Esophagus squamous epithelium (tissue), 5 donors: ENCODE data around the gene DGKB. TPM values are rescaled to one million over a fixed set of nuclear protein-coding genes. Genes with fewer than 3 reads are reported as not detected.

Experiments
- DNase-seq: peaks from one replicate; lab custom pipeline; 2025; lab: John Stamatoyannopoulos, UW
- H3K27ac ChIP-seq, 4 donors: fragments of 200-600 bp; sonication (generic); one replicate each; pipeline ENCODE4 v1.5.1; 2016 to 2019; ENCODE audit warnings: mild to moderate bottlenecking in 1 of 4
- H3K27me3 ChIP-seq, 4 donors: fragments of 200-600 bp; sonication (generic); 1 replicate in 3 of 4; 2 replicates in 1 of 4; pipeline versions ENCODE4 v1.5.1 to v1.6.0; 2017 to 2021; ENCODE audit warnings: antibody characterized with exemption in 1 of 4
- H3K36me3 ChIP-seq, 3 donors: fragments of 200-600 bp; sonication (generic); one replicate each; pipeline ENCODE4 v1.5.1; 2016 to 2019
- H3K4me1 ChIP-seq, 3 donors: fragments of 200-600 bp; sonication (generic); one replicate each; pipeline ENCODE4 v1.5.1; 2017 to 2019
- H3K4me3 ChIP-seq, 4 donors: fragments of 200-600 bp; sonication (generic); 1 replicate in 3 of 4; 2 replicates in 1 of 4; pipeline ENCODE4 v1.5.1; 2016 to 2019; ENCODE audit warnings: mild to moderate bottlenecking in 2 of 4, moderate library complexity in 1 of 4
- H3K9me3 ChIP-seq, 3 donors: fragments of 200-600 bp; sonication (generic); one replicate each; pipeline ENCODE4 v1.5.1; 2016 to 2019
- POLR2A ChIP-seq, 4 donors: fragments of 450-650 bp; IDR thresholded peaks; one replicate each; pipeline ENCODE4 v1.6.1; 2017; ENCODE audit warnings: antibody characterized with exemption in 4 of 4, mild to moderate bottlenecking in 4 of 4, moderate library complexity in 3 of 4
- WGBS, 2 donors: methylation state at CpG; one replicate each; pipeline ENCODE4 v1.1.5; 2018; 5-methylcytosine and 5-hydroxymethylcytosine counted together
- intact Hi-C: fragments of 100-400 bp; cut with DNase I; formaldehyde crosslinking; loops from one replicate; pipeline ENCODE4 v1.15.0; 2022
- total RNA-seq, 4 donors: library from RNA; depleted of rRNA; stranded (reverse); fragments of >200 nt; gene quantifications; one replicate each; pipeline ENCODE4 v1.1.0, GENCODE V29; 2016
- TF ChIP-seq, protein P1 (sequence below), 6 experiments: fragments of 450-650 bp in 4 of 6; fragments of 200-600 bp in 2 of 6; sonication (generic) in 2 of 6; IDR thresholded peaks; one replicate each; pipeline ENCODE4 v1.5.1; 2016 to 2019; ENCODE audit warnings: antibody characterized with exemption in 6 of 6, mild to moderate bottlenecking in 4 of 6, moderate library complexity in 4 of 6
- donor health status: DM: yes; HTN: yes; CAD: no.

DGKB gene
- total RNA-seq, 4 donors from 2014 or later: 0.09 to 1.1 (median 0.23) TPM; not detected in 1

DNA sequence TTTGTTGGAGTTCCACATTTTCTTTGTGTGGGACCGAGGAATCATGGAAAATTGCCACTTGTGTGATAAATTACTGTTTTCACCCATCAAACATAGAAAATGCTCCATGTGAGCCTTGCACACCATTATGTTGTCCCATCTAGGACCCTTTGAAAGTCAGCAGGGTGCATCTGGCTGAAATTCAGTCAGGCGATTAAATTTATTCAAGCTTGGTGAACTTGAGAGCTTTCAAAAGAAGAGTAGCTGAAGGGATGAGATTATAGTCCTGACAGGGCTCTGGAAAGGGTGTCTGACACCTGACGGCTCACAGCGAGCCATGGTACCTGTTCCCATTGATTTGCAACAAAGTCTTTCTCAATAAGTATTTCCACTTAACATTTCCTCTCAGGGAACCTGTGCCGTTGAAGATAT, 513.4 kb downstream of the DGKB start:
- no peak overlapping the region for H3K4me3 ChIP-seq
- H3K27me3 ChIP-seq: no peaks in the 10 kb centered on the region
- intact Hi-C loops: no loop called here
- no peak for DNase-seq
- TF ChIP-seq, protein P1, sequence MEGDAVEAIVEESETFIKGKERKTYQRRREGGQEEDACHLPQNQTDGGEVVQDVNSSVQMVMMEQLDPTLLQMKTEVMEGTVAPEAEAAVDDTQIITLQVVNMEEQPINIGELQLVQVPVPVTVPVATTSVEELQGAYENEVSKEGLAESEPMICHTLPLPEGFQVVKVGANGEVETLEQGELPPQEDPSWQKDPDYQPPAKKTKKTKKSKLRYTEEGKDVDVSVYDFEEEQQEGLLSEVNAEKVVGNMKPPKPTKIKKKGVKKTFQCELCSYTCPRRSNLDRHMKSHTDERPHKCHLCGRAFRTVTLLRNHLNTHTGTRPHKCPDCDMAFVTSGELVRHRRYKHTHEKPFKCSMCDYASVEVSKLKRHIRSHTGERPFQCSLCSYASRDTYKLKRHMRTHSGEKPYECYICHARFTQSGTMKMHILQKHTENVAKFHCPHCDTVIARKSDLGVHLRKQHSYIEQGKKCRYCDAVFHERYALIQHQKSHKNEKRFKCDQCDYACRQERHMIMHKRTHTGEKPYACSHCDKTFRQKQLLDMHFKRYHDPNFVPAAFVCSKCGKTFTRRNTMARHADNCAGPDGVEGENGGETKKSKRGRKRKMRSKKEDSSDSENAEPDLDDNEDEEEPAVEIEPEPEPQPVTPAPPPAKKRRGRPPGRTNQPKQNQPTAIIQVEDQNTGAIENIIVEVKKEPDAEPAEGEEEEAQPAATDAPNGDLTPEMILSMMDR (IDR thresholded peaks at IDR 0.05): no peak
- no peak for TF ChIP-seq POLR2A (IDR thresholded peaks at IDR 0.05)
- no peaks in the 10 kb centered on the region for H3K36me3 ChIP-seq
- no peaks in the 10 kb centered on the region for H3K9me3 ChIP-seq
- H3K27ac ChIP-seq: no peak overlapping the region
- 49 to 54% methylated on average over 5 of the region's 5 CpGs for WGBS, 2 donors
- no peaks in the 10 kb centered on the region for H3K4me1 ChIP-seq

DNA sequence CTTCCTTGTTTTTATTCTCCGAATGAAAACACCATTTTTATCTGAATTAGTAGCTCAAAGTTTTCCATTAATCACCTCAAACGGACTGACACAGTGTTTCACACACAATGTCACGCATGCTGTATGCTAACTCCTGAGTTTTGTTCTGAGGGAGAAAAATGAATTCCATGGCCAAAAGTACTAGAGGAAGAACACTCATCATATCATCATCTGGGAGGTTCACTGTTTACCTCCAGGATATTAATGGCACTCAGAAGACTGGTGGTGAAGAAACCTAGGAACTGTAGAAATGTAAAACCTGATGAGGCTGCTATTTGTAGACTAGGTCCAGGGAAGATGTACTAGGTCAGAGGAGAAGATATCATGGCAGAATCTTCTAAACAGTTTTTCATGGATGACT, 517.5 kb downstream of the DGKB start:
- no peaks in the 10 kb centered on the region for H3K36me3 ChIP-seq
- no peaks in the 10 kb centered on the region for H3K9me3 ChIP-seq
- intact Hi-C loops: no loop called here
- TF ChIP-seq, protein P1 (IDR thresholded peaks at IDR 0.05): no peak
- no peak for TF ChIP-seq POLR2A (IDR thresholded peaks at IDR 0.05)
- WGBS, 2 donors: 66% methylated on average over 3 of the region's 3 CpGs
- H3K4me1 ChIP-seq: no peaks in the 10 kb centered on the region
- no peak overlapping the region for H3K4me3 ChIP-seq
- DNase-seq: no peak
- no peak overlapping the region for H3K27ac ChIP-seq
- H3K27me3 ChIP-seq: no peaks in the 10 kb centered on the region

DNA sequence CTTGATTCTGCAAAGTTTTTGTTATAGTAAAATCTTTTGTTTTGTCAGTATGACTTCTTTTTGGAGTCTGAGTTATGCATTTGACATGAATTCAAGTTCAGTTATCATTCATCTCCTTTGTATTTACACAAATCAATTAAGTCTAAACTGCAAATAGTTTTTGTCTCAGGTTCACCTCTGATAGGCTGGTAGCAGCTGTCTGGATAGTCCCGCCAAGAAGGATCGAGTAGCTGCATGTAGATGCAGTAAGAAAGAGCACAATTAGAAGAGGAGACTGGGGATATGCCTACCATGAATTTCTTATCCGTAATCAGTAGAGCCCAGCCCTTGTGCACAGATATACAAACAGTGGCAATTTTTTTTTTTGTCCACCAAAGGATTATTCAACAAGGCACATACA, 520.6 kb downstream of the DGKB start:
- H3K4me1 ChIP-seq: no peaks in the 10 kb centered on the region
- DNase-seq: no peak
- H3K9me3 ChIP-seq: no peaks in the 10 kb centered on the region
- no peak overlapping the region for H3K4me3 ChIP-seq
- TF ChIP-seq, protein P1 (IDR thresholded peaks at IDR 0.05): no peak
- TF ChIP-seq POLR2A (IDR thresholded peaks at IDR 0.05): no peak
- 36 to 64% methylated on average over 3 of the region's 3 CpGs for WGBS, 2 donors
- H3K36me3 ChIP-seq: no peaks in the 10 kb centered on the region
- intact Hi-C loops: no loop called here
- no peaks in the 10 kb centered on the region for H3K27me3 ChIP-seq
- H3K27ac ChIP-seq: no peak overlapping the region

DNA sequence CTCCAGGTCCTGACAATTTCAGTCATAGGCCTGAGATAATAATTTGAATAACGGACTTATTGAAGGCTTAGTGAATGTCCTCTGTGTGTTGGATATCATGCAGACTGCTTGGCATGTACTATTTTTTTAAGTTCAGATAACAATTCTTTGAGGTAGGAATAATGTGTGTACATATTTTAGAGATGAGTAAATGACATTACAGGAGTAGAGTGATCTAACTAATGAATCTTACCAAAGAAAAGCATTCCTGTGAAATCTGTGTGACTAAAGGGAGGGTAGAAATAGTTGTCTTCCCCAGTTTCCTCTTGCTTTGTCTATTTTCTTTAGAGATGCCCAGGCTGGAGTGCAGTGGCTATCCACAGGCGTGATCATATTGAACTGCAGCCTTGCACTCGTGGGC, 521.2 kb downstream of the DGKB start:
- H3K36me3 ChIP-seq: no peaks in the 10 kb centered on the region
- no peak overlapping the region for H3K27ac ChIP-seq
- intact Hi-C loops: no loop called here
- TF ChIP-seq POLR2A (IDR thresholded peaks at IDR 0.05): no peak
- TF ChIP-seq, protein P1 (IDR thresholded peaks at IDR 0.05): no peak
- DNase-seq: no peak
- 68 to 89% methylated on average over 3 of the region's 3 CpGs for WGBS, 2 donors
- H3K9me3 ChIP-seq: no peaks in the 10 kb centered on the region
- no peaks in the 10 kb centered on the region for H3K27me3 ChIP-seq
- H3K4me1 ChIP-seq: no peaks in the 10 kb centered on the region
- H3K4me3 ChIP-seq: no peak overlapping the region

DNA sequence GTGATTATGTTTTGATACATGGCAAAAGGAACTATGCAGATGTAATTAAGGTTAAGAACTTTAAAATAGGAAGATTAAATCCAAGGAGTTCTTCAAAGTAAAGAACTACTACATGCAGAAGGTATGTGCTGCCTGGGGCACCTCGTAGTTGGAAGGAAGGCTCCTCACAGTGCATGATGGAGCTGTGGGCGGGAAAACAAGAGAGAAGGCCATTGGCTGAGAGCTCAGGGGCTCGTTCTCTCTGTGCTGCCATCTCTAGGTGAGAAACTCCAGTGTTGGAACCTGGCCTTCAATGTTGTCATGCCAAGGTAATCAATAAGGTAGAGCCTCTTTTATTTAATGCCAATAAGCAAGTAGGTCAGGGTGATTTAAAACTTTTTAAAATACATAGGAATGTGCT, 521.7 kb downstream of the DGKB start:
- intact Hi-C loops: no loop called here
- no peak overlapping the region for H3K4me3 ChIP-seq
- DNase-seq: no peak
- H3K4me1 ChIP-seq: no peaks in the 10 kb centered on the region
- H3K9me3 ChIP-seq: no peaks in the 10 kb centered on the region
- no peak overlapping the region for H3K27ac ChIP-seq
- H3K36me3 ChIP-seq: no peaks in the 10 kb centered on the region
- 69 to 75% methylated on average over 3 of the region's 3 CpGs for WGBS, 2 donors
- no peak for TF ChIP-seq POLR2A (IDR thresholded peaks at IDR 0.05)
- TF ChIP-seq, protein P1 (IDR thresholded peaks at IDR 0.05): no peak
- no peaks in the 10 kb centered on the region for H3K27me3 ChIP-seq
